ENCODE results near the gene STARD10. TPM values are rescaled to one million over a fixed set of nuclear protein-coding genes. Genes with fewer than 3 reads are reported as not detected.

Gene STARD10
- total RNA-seq, 1 donor from 2014 or later = 19.8 TPM

GRCh38 chr11:72712168-72712751, 81.6 kb downstream of the STARD10 start:
- Mint-ChIP-seq H3K4me3 (no peak overlapping the region), H3K27me3 (ENCODE audit: insufficient read depth) (no peaks in the 10 kb centered on the region), H3K36me3 (ENCODE audit: low read depth) (peaks cover 34% of the 10 kb centered on the region), H3K4me1 (ENCODE audit: low read depth) (no peaks in the 10 kb centered on the region), H3K27ac (peak overlapping the region; percentile 16), H3K9me3 (no peaks in the 10 kb centered on the region)
- no peak for DNase-seq (ENCODE audit: low spot score)
- intact Hi-C loops (cut with micrococcal nuclease) = no loop called here

- Mint-ChIP-seq H3K27ac (no peak overlapping the region), H3K36me3 (ENCODE audit: low read depth) (peaks cover 45% of the 10 kb centered on the region), H3K9me3 (no peaks in the 10 kb centered on the region), H3K4me3 (no peak overlapping the region), H3K27me3 (ENCODE audit: insufficient read depth) (no peaks in the 10 kb centered on the region), H3K4me1 (ENCODE audit: low read depth) (no peaks in the 10 kb centered on the region)
- no peak for DNase-seq (ENCODE audit: low spot score)
- intact Hi-C loops (cut with micrococcal nuclease) = no loop called here
These were observed 82.7 kb downstream of the STARD10 start for GRCh38 chr11:72711141-72711540.

GRCh38 chr11:72710278-72710677, 83.6 kb downstream of the STARD10 start:
- no peak for DNase-seq (ENCODE audit: low spot score)
- H3K9me3 Mint-ChIP-seq = no peaks in the 10 kb centered on the region
- H3K4me3 Mint-ChIP-seq = no peak overlapping the region
- H3K27me3 Mint-ChIP-seq (ENCODE audit: insufficient read depth) = no peaks in the 10 kb centered on the region
- intact Hi-C loops (cut with micrococcal nuclease) = no loop called here
- no peaks in the 10 kb centered on the region for H3K4me1 Mint-ChIP-seq (ENCODE audit: low read depth)
- H3K27ac Mint-ChIP-seq = no peak overlapping the region
- H3K36me3 Mint-ChIP-seq (ENCODE audit: low read depth) = peaks cover 46% of the 10 kb centered on the region

- H3K4me3 Mint-ChIP-seq = no peak overlapping the region
- H3K36me3 Mint-ChIP-seq (ENCODE audit: low read depth) = peaks cover 51% of the 10 kb centered on the region
- no peak for DNase-seq (ENCODE audit: low spot score)
- H3K4me1 Mint-ChIP-seq (ENCODE audit: low read depth) = no peaks in the 10 kb centered on the region
- H3K27me3 Mint-ChIP-seq (ENCODE audit: insufficient read depth) = no peaks in the 10 kb centered on the region
- no peak overlapping the region for H3K27ac Mint-ChIP-seq
- intact Hi-C loops (cut with micrococcal nuclease) = no loop called here
- H3K9me3 Mint-ChIP-seq = no peaks in the 10 kb centered on the region
These were observed 84.2 kb downstream of the STARD10 start for GRCh38 chr11:72709478-72710238.

- Mint-ChIP-seq H3K4me3 (no peak overlapping the region), H3K27ac (no peak overlapping the region), H3K4me1 (ENCODE audit: low read depth) (no peaks in the 10 kb centered on the region), H3K9me3 (no peaks in the 10 kb centered on the region), H3K36me3 (ENCODE audit: low read depth) (peaks cover 49% of the 10 kb centered on the region), H3K27me3 (ENCODE audit: insufficient read depth) (no peaks in the 10 kb centered on the region)
- intact Hi-C loops (cut with micrococcal nuclease) = no loop called here
- no peak for DNase-seq (ENCODE audit: low spot score)
These were observed 86.8 kb downstream of the STARD10 start for GRCh38 chr11:72707032-72707431.

- Mint-ChIP-seq H3K4me1 (ENCODE audit: low read depth) (no peaks in the 10 kb centered on the region), H3K9me3 (no peaks in the 10 kb centered on the region), H3K27me3 (ENCODE audit: insufficient read depth) (no peaks in the 10 kb centered on the region), H3K36me3 (ENCODE audit: low read depth) (peaks cover 52% of the 10 kb centered on the region), H3K4me3 (no peak overlapping the region), H3K27ac (no peak overlapping the region)
- no peak for DNase-seq (ENCODE audit: low spot score)
- intact Hi-C loops (cut with micrococcal nuclease) = no loop called here
These were observed 87.3 kb downstream of the STARD10 start for GRCh38 chr11:72706579-72706978.

GRCh38 chr11:72705442-72706365, 88.1 kb downstream of the STARD10 start:
- H3K27me3 Mint-ChIP-seq (ENCODE audit: insufficient read depth) = no peaks in the 10 kb centered on the region
- intact Hi-C loops (cut with micrococcal nuclease) = no loop called here
- no peak overlapping the region for H3K27ac Mint-ChIP-seq
- DNase-seq (ENCODE audit: low spot score) = no peak
- H3K36me3 Mint-ChIP-seq (ENCODE audit: low read depth) = peaks cover 53% of the 10 kb centered on the region
- no peak overlapping the region for H3K4me3 Mint-ChIP-seq
- H3K9me3 Mint-ChIP-seq = no peaks in the 10 kb centered on the region
- no peaks in the 10 kb centered on the region for H3K4me1 Mint-ChIP-seq (ENCODE audit: low read depth)

- Mint-ChIP-seq H3K4me3 (no peak overlapping the region), H3K27ac (no peak overlapping the region), H3K27me3 (ENCODE audit: insufficient read depth) (no peaks in the 10 kb centered on the region), H3K36me3 (ENCODE audit: low read depth) (peaks cover 51% of the 10 kb centered on the region), H3K9me3 (no peaks in the 10 kb centered on the region), H3K4me1 (ENCODE audit: low read depth) (no peaks in the 10 kb centered on the region)
- no peak for DNase-seq (ENCODE audit: low spot score)
- intact Hi-C loops (cut with micrococcal nuclease) = no loop called here
These were observed 89.0 kb downstream of the STARD10 start for GRCh38 chr11:72704783-72705265.

Other genes with a start within 250 kb of the STARD10 start
- gene PDE2A, start 119.6 kb downstream of the STARD10 start, total RNA-seq = 0.57 and 0.64 TPM in 2 replicates
- gene ARAP1, start 41.6 kb downstream of the STARD10 start, total RNA-seq = 78.8 and 88.6 TPM in 2 replicates
- 69.2 and 71.1 TPM in 2 replicates for gene ATG16L2, start 20.4 kb upstream of the STARD10 start, total RNA-seq

Measured in activated T-helper 1 cell treated with anti-CD3 and anti-CD28 coated beads, Interleukin-12 subunit alpha, Interleukin-12 subunit beta, Interleukin-2, Interleukin-4 antibody, amounts not matched to agents 30 ng/mL and 10 ng/mL and 1 ng/mL, durations not matched to agents 14 hours and 24 hours and 36 hours (primary cell).